ENCODE measurements around the gene TMEM72.

TMEM72 gene

GRCh38 chr10:44927352-44927751, 16.2 kb downstream of the TMEM72 start:
- TF ChIP-seq CSRNP3 (CRISPR knock-in tag; IDR thresholded peaks at IDR 0.05) (no peak), ARNTL (CRISPR knock-in tag; IDR thresholded peaks at IDR 0.05; ENCODE audit: borderline replicate concordance, low read depth) (no peak), ZC3H10 (CRISPR knock-in tag; IDR thresholded peaks at IDR 0.05) (no peak), PATZ1 (CRISPR knock-in tag; IDR thresholded peaks at IDR 0.05; ENCODE audit: borderline replicate concordance) (no peak), ESRRG (CRISPR knock-in tag; IDR thresholded peaks at IDR 0.05) (no peak), ZFP30 (CRISPR knock-in tag; IDR thresholded peaks at IDR 0.05) (no peak), TSHZ2 (CRISPR knock-in tag; IDR thresholded peaks at IDR 0.05) (no peak), CSDC2 (CRISPR knock-in tag; IDR thresholded peaks at IDR 0.05) (no peak), ZFP3 (CRISPR knock-in tag; IDR thresholded peaks at IDR 0.05) (no peak), SNAI2 (CRISPR knock-in tag; IDR thresholded peaks at IDR 0.05) (no peak), BACH2 (CRISPR knock-in tag; IDR thresholded peaks at IDR 0.05; ENCODE audit: borderline replicate concordance) (no peak), POU6F1 (CRISPR knock-in tag; IDR thresholded peaks at IDR 0.05; ENCODE audit: borderline replicate concordance, low read depth) (no peak), CREB5 (CRISPR knock-in tag; IDR thresholded peaks at IDR 0.05; ENCODE audit: low read depth) (no peak), PPARA (CRISPR knock-in tag; IDR thresholded peaks at IDR 0.05; ENCODE audit: borderline replicate concordance) (no peak), OSR1 (CRISPR knock-in tag; IDR thresholded peaks at IDR 0.05) (no peak), ZNF565 (CRISPR knock-in tag; conservative IDR thresholded peaks at IDR 0.05; ENCODE audit: low read depth) (no peak), RARB (CRISPR knock-in tag; IDR thresholded peaks at IDR 0.05) (no peak), ISL1 (CRISPR knock-in tag; IDR thresholded peaks at IDR 0.05) (no peak), GLIS3 (CRISPR knock-in tag; IDR thresholded peaks at IDR 0.05) (no peak)
- no peak for ATAC-seq

GRCh38 chr10:44928462-44928861, 17.3 kb downstream of the TMEM72 start:
- no peak for ATAC-seq

More at GRCh38 chr10:44928462-44928861, 17.3 kb downstream of the TMEM72 start:
- no peak for TF ChIP-seq PATZ1 (CRISPR knock-in tag; IDR thresholded peaks at IDR 0.05; ENCODE audit: borderline replicate concordance)
- TF ChIP-seq BACH2 (CRISPR knock-in tag; IDR thresholded peaks at IDR 0.05; ENCODE audit: borderline replicate concordance): no peak
- no peak for TF ChIP-seq TOX (CRISPR knock-in tag; IDR thresholded peaks at IDR 0.05; ENCODE audit: borderline replicate concordance)
- TF ChIP-seq ZNF8 (CRISPR knock-in tag; IDR thresholded peaks at IDR 0.05): no peak
- TF ChIP-seq ISL1 (CRISPR knock-in tag; IDR thresholded peaks at IDR 0.05): no peak
- no peak for TF ChIP-seq GLIS3 (CRISPR knock-in tag; IDR thresholded peaks at IDR 0.05)
- no peak for TF ChIP-seq ZC3H10 (CRISPR knock-in tag; IDR thresholded peaks at IDR 0.05)
- TF ChIP-seq CSRNP3 (CRISPR knock-in tag; IDR thresholded peaks at IDR 0.05): no peak
- TF ChIP-seq CREB5 (CRISPR knock-in tag; IDR thresholded peaks at IDR 0.05; ENCODE audit: low read depth): no peak
- no peak for TF ChIP-seq CSDC2 (CRISPR knock-in tag; IDR thresholded peaks at IDR 0.05)
- no peak for TF ChIP-seq ZNF70 (CRISPR knock-in tag; IDR thresholded peaks at IDR 0.05)
- TF ChIP-seq ZFP30 (CRISPR knock-in tag; IDR thresholded peaks at IDR 0.05): no peak
- TF ChIP-seq POU6F1 (CRISPR knock-in tag; IDR thresholded peaks at IDR 0.05; ENCODE audit: borderline replicate concordance, low read depth): no peak
- no peak for TF ChIP-seq RARB (CRISPR knock-in tag; IDR thresholded peaks at IDR 0.05)
- no peak for TF ChIP-seq ZNF565 (CRISPR knock-in tag; conservative IDR thresholded peaks at IDR 0.05; ENCODE audit: low read depth)
- no peak for TF ChIP-seq ESRRG (CRISPR knock-in tag; IDR thresholded peaks at IDR 0.05)

Measured in SK-N-SH treated with all-trans-retinoic acid at 6 μM for 48 hours (cell line).